Colonic mucosa (tissue), 4 donors: ENCODE data around the gene APBB2. TPM values are rescaled to one million over a fixed set of nuclear protein-coding genes. Genes with fewer than 3 reads are reported as not detected.

Source experiments
- DNase-seq: peaks from one replicate; pipeline ENCODE4 v3.0.0-alpha.2; 2020
- H3K27ac ChIP-seq: fragments of 200-600 bp; one replicate; pipeline ENCODE4 v1.8.0; 2021
- H3K27me3 ChIP-seq: fragments of 200-600 bp; one replicate; pipeline ENCODE4 v1.8.0; 2021
- H3K36me3 ChIP-seq: fragments of 200-600 bp; one replicate; pipeline ENCODE4 v1.8.0; 2021
- H3K4me1 ChIP-seq: fragments of 200-600 bp; one replicate; pipeline ENCODE4 v1.8.0; 2021; ENCODE audit warnings: mild to moderate bottlenecking
- H3K4me3 ChIP-seq: fragments of 200-600 bp; one replicate; pipeline ENCODE4 v1.8.0; 2021
- H3K9ac ChIP-seq, 2 donors: one replicate each; pipeline ENCODE4 v1.7.0; 2013; ENCODE audit warnings: control low read depth in 2 of 2, low read depth in 2 of 2, low read length in 2 of 2
- H3K9me3 ChIP-seq: fragments of 200-600 bp; one replicate; pipeline ENCODE4 v1.8.0; 2021
- CTCF ChIP-seq: fragments of 200-600 bp; IDR thresholded peaks from one replicate; pipeline ENCODE4 v1.8.0; 2022; ENCODE audit warnings: antibody characterized with exemption, mild to moderate bottlenecking
- intact Hi-C: fragments of 100-400 bp; cut with DNase I; formaldehyde crosslinking; loops from one replicate; pipeline ENCODE4 v1.14.1; 2022
- total RNA-seq, 2 donors: library from RNA; stranded (reverse); fragmentation: NEBNext Ultra II Directional in 1 of 2; extraction: Animal tissue kit (Norgen Biotek cat#: 25700) in 1 of 2; gene quantifications; one replicate each; pipeline ENCODE4 v1.2.1, GENCODE V29; 2021
- donor health status: healthy.
- donor health status: DM: no; HTN: no; CAD: no.
- donor health status: DM: no; HTN: no; CAD: no.

Gene APBB2
- total RNA-seq, 2 donors from 2014 or later: 22.8 to 27.5 TPM

DNA sequence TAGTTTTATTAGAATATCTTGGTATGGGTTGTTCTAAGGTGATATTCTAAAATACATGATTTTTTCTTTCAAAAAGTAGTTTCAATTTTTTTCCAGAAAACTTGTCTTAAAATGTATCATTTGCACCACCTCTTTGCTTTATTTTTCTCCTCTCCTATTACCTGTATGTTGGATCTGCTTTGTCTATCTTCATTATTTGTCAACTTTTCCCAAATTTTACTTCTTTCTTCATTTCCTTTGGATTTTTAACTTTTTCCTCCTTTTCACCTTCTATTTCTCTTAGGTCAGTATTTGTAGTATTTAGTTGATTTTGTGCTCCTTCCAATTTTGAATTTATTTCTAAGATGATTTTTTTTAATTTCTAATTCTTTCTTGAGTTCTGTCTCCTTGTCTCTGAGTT is 169.6 kb downstream of the APBB2 start:
- Histone ChIP-seq H3K4me1 (no peaks in the 10 kb centered on the region), H3K27me3 (no peaks in the 10 kb centered on the region), H3K27ac (no peak overlapping the region), H3K4me3 (no peak overlapping the region), H3K9ac (no peak overlapping the region), H3K9me3 (no peaks in the 10 kb centered on the region), H3K36me3 (no peaks in the 10 kb centered on the region)
- no peak for DNase-seq
- intact Hi-C loops: no loop called here
- TF ChIP-seq CTCF: no peak

- no peaks in the 10 kb centered on the region for H3K27me3 ChIP-seq
- H3K4me3 ChIP-seq: no peak overlapping the region
- no peaks in the 10 kb centered on the region for H3K4me1 ChIP-seq
- no peak for TF ChIP-seq CTCF
- H3K9ac ChIP-seq: no peak overlapping the region
- H3K36me3 ChIP-seq: no peaks in the 10 kb centered on the region
- no peaks in the 10 kb centered on the region for H3K9me3 ChIP-seq
- no peak for DNase-seq
- H3K27ac ChIP-seq: no peak overlapping the region
- intact Hi-C loops: no loop called here
These were observed 170.2 kb downstream of the APBB2 start for GRCh38 chr4:41044165-41044564.

DNA sequence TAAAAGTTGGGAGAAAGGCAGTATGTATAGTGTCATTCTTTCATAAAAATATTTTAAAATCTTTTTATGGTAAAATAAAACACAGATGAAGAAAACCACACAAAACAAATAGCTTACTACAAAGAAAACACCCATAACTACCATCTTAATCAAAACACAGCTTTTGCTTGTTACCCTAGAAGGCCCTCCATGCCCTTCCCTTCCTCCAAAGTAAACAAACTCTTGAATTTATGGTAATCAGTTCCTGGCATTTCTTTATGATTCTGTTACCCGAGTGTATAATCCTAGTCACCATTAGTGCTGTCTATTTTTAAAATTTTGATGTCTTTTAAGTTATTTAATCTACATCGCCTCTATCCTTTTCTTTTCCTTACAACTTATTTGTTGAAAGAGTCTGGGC is 170.9 kb downstream of the APBB2 start:
- intact Hi-C loops: no loop called here
- Histone ChIP-seq H3K36me3 (no peaks in the 10 kb centered on the region), H3K9ac (no peak overlapping the region), H3K27me3 (no peaks in the 10 kb centered on the region), H3K4me3 (no peak overlapping the region), H3K4me1 (no peaks in the 10 kb centered on the region), H3K9me3 (no peaks in the 10 kb centered on the region), H3K27ac (no peak overlapping the region)
- DNase-seq: no peak
- no peak for TF ChIP-seq CTCF

DNA sequence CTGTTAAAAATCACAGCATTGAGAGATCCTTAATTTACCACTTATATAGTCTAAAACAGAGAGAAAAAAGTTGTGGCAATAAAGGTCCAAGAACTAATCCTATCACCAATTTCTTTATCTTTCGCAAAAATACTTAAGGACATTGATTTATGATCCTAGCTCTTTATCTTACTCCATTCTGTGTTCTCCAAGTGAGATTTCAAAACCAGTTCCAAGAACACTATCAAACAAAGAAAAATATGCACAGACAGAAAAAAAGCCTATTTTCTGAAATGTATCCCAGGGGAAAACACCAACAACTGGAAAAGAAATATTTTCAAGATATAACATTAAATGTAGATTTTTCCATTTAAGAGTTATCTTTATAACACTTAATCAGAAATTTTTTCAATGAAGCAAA is 172.8 kb downstream of the APBB2 start:
- intact Hi-C loops: no loop called here
- no peak for DNase-seq

DNA sequence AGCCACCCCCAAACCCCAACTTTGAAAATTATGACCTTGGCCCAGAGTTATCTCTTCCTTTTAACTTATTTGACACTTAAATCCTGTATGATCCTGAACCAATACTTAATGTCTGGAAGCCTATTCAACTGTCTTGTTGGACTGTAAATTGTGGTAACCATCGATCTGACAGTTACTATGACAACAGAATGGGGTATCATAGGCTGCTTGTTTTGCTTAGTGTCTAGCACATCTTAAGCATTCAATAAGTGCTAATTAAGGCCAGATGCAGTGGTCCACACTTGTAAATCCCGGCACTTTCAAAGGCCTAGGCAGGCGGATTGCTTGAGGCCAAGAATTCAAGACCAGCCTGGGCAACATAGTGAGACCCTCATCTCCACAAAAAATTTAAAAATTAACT is 175.0 kb downstream of the APBB2 start:
- H3K36me3 ChIP-seq: no peaks in the 10 kb centered on the region
- DNase-seq: no peak
- H3K4me1 ChIP-seq: no peaks in the 10 kb centered on the region
- no peak overlapping the region for H3K4me3 ChIP-seq
- no peaks in the 10 kb centered on the region for H3K27me3 ChIP-seq
- H3K9me3 ChIP-seq: no peaks in the 10 kb centered on the region
- TF ChIP-seq CTCF: no peak
- H3K9ac ChIP-seq: no peak overlapping the region
- intact Hi-C loops: no loop called here
- no peak overlapping the region for H3K27ac ChIP-seq

More for the DNA sequence above, 172.8 kb downstream of the APBB2 start:
- Histone ChIP-seq H3K36me3 (no peaks in the 10 kb centered on the region), H3K4me3 (no peak overlapping the region), H3K9ac (no peak overlapping the region), H3K4me1 (no peaks in the 10 kb centered on the region), H3K27ac (no peak overlapping the region), H3K27me3 (no peaks in the 10 kb centered on the region), H3K9me3 (no peaks in the 10 kb centered on the region)
- TF ChIP-seq CTCF: no peak

DNA sequence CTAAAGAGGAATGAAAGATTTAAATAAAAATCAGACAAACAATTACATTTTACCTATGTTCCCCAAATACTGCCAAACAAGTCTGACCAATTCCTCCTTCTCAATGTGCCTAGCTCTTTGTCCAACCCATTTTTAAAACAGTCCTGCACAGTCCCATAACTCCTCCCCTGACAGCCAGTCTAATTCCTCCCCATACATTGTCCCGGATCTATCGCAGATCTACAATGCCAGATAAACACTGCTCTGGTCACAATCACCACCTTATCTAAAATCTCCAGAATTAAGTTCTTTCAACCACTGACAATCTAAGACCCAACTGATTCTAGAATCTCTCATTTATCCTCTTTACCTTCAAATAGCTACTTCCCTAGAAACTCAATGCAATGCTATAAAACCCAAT is 176.0 kb downstream of the APBB2 start:
- no peak overlapping the region for H3K4me3 ChIP-seq
- intact Hi-C loops: no loop called here
- no peak for TF ChIP-seq CTCF
- no peak for DNase-seq
- H3K36me3 ChIP-seq: no peaks in the 10 kb centered on the region
- H3K9ac ChIP-seq: no peak overlapping the region
- no peak overlapping the region for H3K27ac ChIP-seq
- H3K9me3 ChIP-seq: no peaks in the 10 kb centered on the region
- no peaks in the 10 kb centered on the region for H3K4me1 ChIP-seq
- no peaks in the 10 kb centered on the region for H3K27me3 ChIP-seq
